SKM-1 treated with dmso at 0.1 percent for 144 hours (cell line): ENCODE data around the gene GARS1.
"Not testable (repeated sequence)": the region's sequence is repeated elsewhere in the genome, so short reads cannot be mapped to it uniquely, and the experiment has no call there.

ENCODE experiments used
- DNase-seq: peaks from one replicate; lab custom pipeline; 2025; ENCODE audit not compliant: unreplicated experiment; lab: John Stamatoyannopoulos, UW

Gene GARS1

DNA sequence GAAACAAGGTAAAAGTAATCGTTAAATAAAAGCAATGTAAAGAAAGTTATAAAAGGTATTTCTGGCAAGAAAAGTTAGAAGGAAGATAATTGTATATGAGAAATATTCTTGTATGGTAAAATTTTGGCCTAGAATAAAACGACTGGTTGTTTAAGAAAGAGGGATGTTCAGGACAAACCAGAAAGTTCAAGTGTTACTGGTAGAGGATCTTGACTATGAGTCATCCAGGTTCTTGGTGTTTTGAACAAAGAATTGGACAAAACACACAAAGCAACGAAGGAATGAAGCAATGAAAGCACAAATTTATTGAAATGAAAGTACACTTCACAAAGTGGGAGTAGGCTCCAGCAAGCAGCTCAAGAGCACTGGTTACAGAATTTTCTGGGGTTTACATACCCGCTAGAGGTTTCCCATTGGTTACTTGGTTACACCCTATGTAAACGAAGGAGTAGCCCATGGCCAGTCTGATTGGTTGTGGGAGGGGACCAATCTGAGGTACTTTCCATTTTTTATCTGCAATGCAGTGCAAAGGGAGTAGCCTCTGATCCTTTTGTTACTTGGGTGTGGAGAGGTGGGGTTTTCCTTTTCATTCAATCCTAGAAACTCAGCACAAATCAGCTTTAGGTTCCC, 22.4 kb upstream of the GARS1 start:
- no peak for DNase-seq

DNA sequence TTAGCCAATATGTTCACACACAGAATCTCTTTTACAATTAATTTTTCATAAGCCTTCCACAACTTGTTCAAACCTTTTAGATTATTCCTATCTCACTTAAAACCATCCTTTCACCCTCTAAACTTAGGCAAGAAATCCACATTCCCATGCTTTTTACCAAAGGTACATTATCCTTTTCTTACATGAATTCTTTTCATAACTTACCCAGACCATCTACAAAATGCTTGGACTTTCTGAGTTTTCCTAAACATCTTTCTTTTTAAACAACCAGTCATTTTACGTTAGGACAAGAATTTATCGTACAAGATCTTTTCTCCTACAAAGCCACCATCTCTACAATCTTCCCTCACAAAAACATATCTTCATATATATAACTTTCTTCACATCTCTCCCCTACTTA, 18.8 kb upstream of the GARS1 start:
- DNase-seq: no peak

- no peak for DNase-seq
These were observed 11.5 kb upstream of the GARS1 start for GRCh38 chr7:30583181-30583580.

- DNase-seq: no peak
These were observed 10.3 kb upstream of the GARS1 start for GRCh38 chr7:30584415-30584814.

GRCh38 chr7:30584965-30585364, 9.7 kb upstream of the GARS1 start:
- no peak for DNase-seq

DNA sequence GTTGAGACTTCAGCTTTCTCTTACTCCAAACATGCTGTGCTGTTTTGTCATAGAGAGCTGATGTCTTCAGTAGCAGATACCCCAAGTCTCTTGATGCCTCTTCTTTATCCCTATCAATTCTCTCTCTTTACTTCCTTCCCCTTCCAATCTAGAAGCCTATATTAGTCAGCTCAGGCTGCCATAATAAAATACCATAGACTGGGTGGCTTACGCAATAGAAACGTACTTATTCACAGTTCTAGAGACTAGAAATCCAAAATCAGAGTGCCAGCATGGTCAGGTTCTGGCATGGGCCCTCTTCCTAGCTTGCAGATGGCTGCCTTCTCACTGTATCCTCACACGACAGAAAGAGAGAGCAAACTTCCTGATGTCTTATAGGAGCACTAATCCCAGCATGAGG, 9.0 kb upstream of the GARS1 start:
- no peak for DNase-seq

- not testable (repeated sequence) for DNase-seq
These were observed 7.1 kb upstream of the GARS1 start for GRCh38 chr7:30587547-30587946.

DNA sequence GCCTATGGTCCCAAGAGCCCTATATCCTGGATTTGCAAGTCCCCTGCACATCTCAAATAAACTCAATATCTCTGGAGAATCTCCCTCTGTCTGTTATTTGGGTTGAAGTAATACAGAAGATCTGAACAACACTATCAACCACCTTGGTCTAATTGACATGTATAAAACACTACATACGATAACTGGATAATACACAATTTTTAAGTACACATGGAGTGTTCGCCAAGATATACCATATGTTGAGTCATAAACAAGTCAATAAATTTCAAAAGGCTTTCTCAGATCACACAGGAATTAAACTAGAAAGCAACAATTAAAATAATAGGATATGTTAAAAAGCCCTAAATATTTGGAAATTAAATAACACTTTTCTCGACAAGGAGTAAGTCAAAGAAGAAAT, 5.6 kb upstream of the GARS1 start:
- DNase-seq: no peak

- DNase-seq: peak; percentile 61
These were observed 584 bp upstream of the GARS1 start for GRCh38 chr7:30594048-30594539.

- DNase-seq: no peak
These were observed 847 bp downstream of the GARS1 start for GRCh38 chr7:30595436-30596013.

GRCh38 chr7:30596014-30596641, 1.4 kb downstream of the GARS1 start:
- no peak for DNase-seq

DNA sequence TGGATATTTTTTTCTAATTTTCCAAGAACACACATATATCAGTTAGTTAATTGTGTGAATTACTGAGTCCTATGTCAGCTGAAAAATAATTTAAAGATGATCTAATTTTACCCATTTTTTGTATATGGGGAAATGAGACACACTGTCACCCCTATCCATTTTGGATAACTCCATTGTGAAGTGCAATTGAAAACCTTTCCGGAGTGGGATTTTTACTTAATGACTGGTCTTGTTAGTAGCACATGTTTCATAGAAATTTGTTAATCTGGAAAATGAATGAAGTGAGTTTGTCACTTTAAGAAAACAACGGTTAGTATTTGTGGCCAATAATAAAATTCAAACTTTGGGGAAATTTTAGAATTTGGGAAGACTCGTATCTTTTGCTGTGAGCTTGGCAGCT, 2.0 kb downstream of the GARS1 start:
- no peak for DNase-seq

GRCh38 chr7:30598121-30598876, 3.6 kb downstream of the GARS1 start:
- no peak for DNase-seq

DNA sequence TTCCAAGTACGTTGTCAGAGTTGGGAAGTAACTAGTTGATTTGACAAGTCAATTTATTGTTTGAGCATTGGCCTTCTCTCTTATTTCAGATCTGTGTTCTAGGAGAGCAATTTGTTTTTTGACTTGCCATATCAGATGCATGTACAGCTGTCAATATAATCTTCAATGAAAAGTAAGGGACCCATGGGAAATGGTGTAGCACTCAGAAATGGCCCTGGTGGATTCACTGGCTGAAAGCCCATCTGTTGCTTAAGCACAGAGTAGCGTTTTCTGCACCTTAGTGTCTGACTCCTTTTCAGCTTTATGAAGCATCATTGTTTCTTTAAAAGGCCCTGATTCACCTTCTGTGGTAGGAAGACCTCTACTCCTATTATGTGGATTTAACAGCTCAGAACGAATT, 10.2 kb downstream of the GARS1 start:
- no peak for DNase-seq

GRCh38 chr7:30605832-30606231, 11.2 kb downstream of the GARS1 start:
- no peak for DNase-seq

DNA sequence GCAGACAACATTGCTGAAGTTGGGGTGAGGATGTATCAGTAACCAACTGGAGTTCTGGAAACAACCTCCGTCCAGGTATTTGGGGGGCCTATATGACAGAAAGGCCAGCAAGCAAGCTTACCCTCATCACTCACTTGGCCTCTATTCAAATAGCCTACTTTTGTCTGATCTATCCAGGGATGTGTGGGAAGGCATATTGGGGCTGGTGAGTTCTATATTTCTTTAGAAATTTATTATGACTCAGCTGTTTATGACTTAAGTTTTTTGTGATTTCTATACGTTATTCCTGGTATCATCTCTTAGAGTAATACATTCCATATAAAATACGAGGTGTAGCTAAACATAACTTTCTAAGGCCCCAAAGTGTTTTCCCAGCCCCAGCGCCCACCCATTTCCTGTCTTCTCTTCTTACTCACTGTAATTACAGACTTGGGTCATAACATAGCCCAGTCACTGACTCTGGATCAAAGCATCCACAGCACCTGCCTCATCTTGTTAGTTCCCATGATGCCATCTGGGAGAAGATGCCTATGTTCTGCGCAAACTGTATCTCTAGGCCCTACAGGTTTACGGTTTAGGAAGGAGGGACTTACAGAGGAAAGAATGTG, 18.1 kb downstream of the GARS1 start:
- DNase-seq: no peak

DNA sequence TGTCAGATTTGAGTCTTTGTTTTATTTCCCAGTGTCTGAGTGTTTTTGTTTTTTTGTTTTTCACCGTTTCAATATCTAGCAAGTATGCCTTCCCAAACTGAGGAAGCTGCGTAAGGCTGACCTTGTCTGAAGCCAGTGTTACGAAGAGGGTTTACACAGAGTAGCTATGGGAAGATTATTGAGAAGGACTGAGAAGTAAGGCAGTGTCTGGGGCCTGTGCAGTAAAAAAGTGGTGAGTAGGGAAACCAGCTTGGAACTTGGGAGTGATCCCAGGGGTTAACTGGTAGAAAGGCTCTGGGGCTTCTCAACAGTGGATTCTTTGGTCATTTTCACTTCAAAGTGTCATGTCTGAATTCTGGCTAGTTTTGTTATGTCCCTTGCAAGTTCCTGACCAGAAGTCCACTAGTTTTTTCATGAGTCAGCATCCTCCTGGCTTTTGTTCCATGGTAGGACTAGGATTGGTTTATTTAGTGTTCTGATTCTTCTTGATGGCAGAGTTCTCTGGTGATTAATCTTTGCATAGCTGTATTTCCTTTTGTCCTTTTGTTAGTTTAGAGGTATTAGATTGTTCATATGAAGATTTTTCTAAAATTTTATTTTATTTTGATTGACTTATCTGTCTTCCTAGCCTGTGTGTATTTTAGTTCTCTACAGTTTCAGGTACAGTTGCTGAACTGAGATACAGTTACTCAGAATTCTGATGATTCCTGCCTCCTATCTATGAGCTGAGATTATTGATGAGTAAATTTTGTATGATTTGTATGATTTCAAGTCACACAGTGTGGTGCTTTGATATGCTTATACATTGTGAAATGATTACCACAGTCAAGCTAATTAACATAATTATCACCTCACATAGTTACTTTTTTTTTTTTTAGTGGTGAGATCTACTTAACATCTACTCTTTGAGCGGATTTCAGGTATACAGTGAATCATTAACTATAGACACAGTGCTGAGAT, 19.0 kb downstream of the GARS1 start:
- no peak for DNase-seq

GRCh38 chr7:30616318-30616717, 21.6 kb downstream of the GARS1 start:
- DNase-seq: no peak

DNA sequence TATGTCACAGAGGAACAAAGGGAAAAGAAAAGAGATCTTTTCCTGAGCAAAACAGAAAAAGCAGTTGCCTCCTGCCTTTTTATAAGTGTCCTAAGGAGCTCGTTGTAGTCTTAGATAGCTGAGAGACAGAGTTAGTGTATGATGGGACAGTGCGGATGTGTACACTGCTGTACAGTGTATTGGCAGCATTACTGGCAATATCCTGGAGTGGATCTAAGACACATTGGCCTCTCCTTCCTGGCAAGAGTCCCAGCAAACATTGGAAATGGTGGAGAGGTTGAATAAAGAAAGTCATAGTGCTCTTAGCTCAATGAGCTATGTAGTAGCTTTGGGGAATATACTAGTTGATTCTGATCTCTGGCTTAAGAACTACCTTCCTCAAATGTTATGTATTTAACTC, 22.7 kb downstream of the GARS1 start:
- DNase-seq: no peak

GRCh38 chr7:30618080-30618676, 23.5 kb downstream of the GARS1 start:
- DNase-seq: no peak
